Panc1 (cell line): ENCODE results near the gene DCTN1. TPM values are rescaled to one million over a fixed set of nuclear protein-coding genes. Genes with fewer than 3 reads are reported as not detected.

Source experiments
- ATAC-seq: fragments of 200-7000 bp; cut with Tn5 transposase; 2 replicates; pipeline ENCODE4 v1.9.1; 2020; ENCODE audit warnings: mild to moderate bottlenecking, moderate library complexity
- BruUV-seq: library from RNA; stranded (reverse); fragments of 400-500 nt; replicated peaks from 2 replicates; lab custom pipeline; 2021; lab: Mats Ljungman, UMichigan
- CTCF ChIA-PET: fragments of 300-600 bp; sonication (Branson Sonifier 250); formaldehyde crosslinking; loops from one replicate; lab custom pipeline; 2022; ENCODE audit warnings: antibody characterized with exemption; lab: Charles Lee
- POLR2A ChIA-PET: fragments of 300-600 bp; sonication (Branson Sonifier 250); formaldehyde crosslinking; loops from one replicate; lab custom pipeline; 2022; ENCODE audit warnings: antibody characterized with exemption; lab: Charles Lee
- DNase-seq: peaks from one replicate; pipeline ENCODE4 v3.0.0-alpha.2; 2010; ENCODE audit warnings: low read depth, low spot score
- H3K27ac ChIP-seq: 2 replicates; pipeline ENCODE4 v1.5.1; 2011; ENCODE audit warnings: mild to moderate bottlenecking, low read length, inconsistent platforms
- H3K27me3 ChIP-seq: fragments of 200-500 bp; sonication (Bioruptor generic); 2 replicates; pipeline ENCODE4 v1.6.0; 2014; ENCODE audit warnings: low read length, inconsistent platforms; ENCODE audit not compliant: control insufficient read depth, insufficient read depth
- H3K36me3 ChIP-seq: fragments of 200-500 bp; sonication (Bioruptor generic); 2 replicates; pipeline ENCODE4 v1.5.1; 2014; ENCODE audit warnings: inconsistent platforms, mild to moderate bottlenecking, low read length, moderate library complexity; ENCODE audit not compliant: control insufficient read depth, insufficient read depth
- H3K4me1 ChIP-seq: 2 replicates; pipeline ENCODE4 v1.5.1; 2011; ENCODE audit warnings: inconsistent platforms, mild to moderate bottlenecking, low read length, moderate library complexity; ENCODE audit not compliant: control insufficient read depth, insufficient read depth
- H3K4me3 ChIP-seq, 2 experiments: 2 replicates each; pipeline ENCODE4 v1.5.1; 2011 to 2012; ENCODE audit warnings: low read depth in 2 of 2, low read length in 2 of 2, mild to moderate bottlenecking in 2 of 2, inconsistent platforms in 1 of 2, moderate library complexity in 1 of 2
- H3K9me3 ChIP-seq: fragments of 200-500 bp; sonication (Bioruptor generic); 2 replicates; pipeline ENCODE4 v1.5.1; 2014; ENCODE audit warnings: low read depth, mild to moderate bottlenecking, inconsistent platforms, low read length, moderate library complexity; ENCODE audit not compliant: control insufficient read depth, insufficient read depth
- CTCF ChIP-seq: fragments of 450-650 bp; IDR thresholded peaks from 2 replicates; pipeline ENCODE4 v1.5.1; 2017; ENCODE audit warnings: mild to moderate bottlenecking
- POLR2AphosphoS5 ChIP-seq: IDR thresholded peaks from 2 replicates; pipeline ENCODE4 v1.6.1; 2012; ENCODE audit warnings: mild to moderate bottlenecking, low read depth, low read length, moderate library complexity
- REST ChIP-seq, 2 experiments: IDR thresholded peaks; 2 replicates each; pipeline ENCODE4 v1.6.1; 2011 to 2012; ENCODE audit warnings: low read depth in 2 of 2, control low read depth in 1 of 2, low read length in 1 of 2, mild to moderate bottlenecking in 1 of 2, moderate library complexity in 1 of 2; ENCODE audit not compliant: insufficient read depth in 1 of 2
- SIN3A ChIP-seq: IDR thresholded peaks from 2 replicates; pipeline ENCODE4 v1.6.1; 2012; ENCODE audit warnings: low read depth, mild to moderate bottlenecking, low read length, moderate library complexity, borderline replicate concordance; ENCODE audit not compliant: insufficient read depth
- TCF7L2 ChIP-seq: IDR thresholded peaks from 2 replicates; pipeline ENCODE4 v1.6.1; 2011; ENCODE audit warnings: mild to moderate bottlenecking, low read depth, low read length, inconsistent platforms
- in situ Hi-C: cut with HindIII; loops from 2 replicates; pipeline ENCODE4 v1.10.0; 2016; ENCODE audit warnings: low sequenced_read_pairs, low pct_unique_long_range_greater_than_20kb
- intact Hi-C: fragments of 100-400 bp; cut with micrococcal nuclease; formaldehyde crosslinking; loops from one replicate; pipeline ENCODE4 v1.10.0; 2022; ENCODE audit not compliant: unreplicated experiment
- total RNA-seq: library from RNA; stranded (reverse); gene quantifications from one replicate; pipeline ENCODE4 v1.2.1, GENCODE V29; 2021; ENCODE audit not compliant: unreplicated experiment

The DCTN1 gene
- total RNA-seq, 1 experiment from 2014 or later = 190 TPM

GRCh38 chr2:74368499-74368898 is 11.6 kb downstream of the DCTN1 start:
- H3K27me3 ChIP-seq = no peaks in the 10 kb centered on the region
- no peak for ATAC-seq
- no peak for DNase-seq
- H3K36me3 ChIP-seq = peaks cover 20% of the 10 kb centered on the region; the same call in 1 of the 2 replicates
- POLR2A ChIA-PET = no interaction called here
- CTCF ChIA-PET = no interaction called here
- H3K27ac ChIP-seq = no peak overlapping the region
- no peak overlapping the region for H3K4me3 ChIP-seq
- no peaks in the 10 kb centered on the region for H3K9me3 ChIP-seq
- H3K4me1 ChIP-seq = no peaks in the 10 kb centered on the region
- BruUV-seq = no TSS peak
- TF ChIP-seq CTCF (no peak), SIN3A (no peak), TCF7L2 (no peak), POLR2AphosphoS5 (no peak), REST (IDR thresholded peaks at IDR 0.05; ENCODE audit: insufficient read depth in 1 of 2, low read depth in 2 of 2, low read length in 1 of 2) (no peak)
- in situ Hi-C loops (no loop called here), intact Hi-C loops (no loop called here)

GRCh38 chr2:74367789-74368188 is 12.3 kb downstream of the DCTN1 start:
- in situ Hi-C loops (no loop called here), intact Hi-C loops (no loop called here)
- no peaks in the 10 kb centered on the region for H3K9me3 ChIP-seq
- DNase-seq (no peak), ATAC-seq (no peak)
- CTCF ChIA-PET = no interaction called here
- H3K36me3 ChIP-seq = peaks cover 20% of the 10 kb centered on the region; the same call in 1 of the 2 replicates
- TF ChIP-seq POLR2AphosphoS5 (no peak), TCF7L2 (no peak), REST (IDR thresholded peaks at IDR 0.05; ENCODE audit: insufficient read depth in 1 of 2, low read depth in 2 of 2, low read length in 1 of 2) (no peak)
- H3K27ac ChIP-seq = no peak overlapping the region
- H3K4me3 ChIP-seq = no peak overlapping the region
- H3K27me3 ChIP-seq = no peaks in the 10 kb centered on the region
- no peaks in the 10 kb centered on the region for H3K4me1 ChIP-seq
- POLR2A ChIA-PET = no interaction called here
- BruUV-seq = no TSS peak
